Hypothalamus (tissue), 51 donors: ENCODE data around the gene DPAGT1.
"Not testable (repeated sequence)": the region's sequence is repeated elsewhere in the genome, so short reads cannot be mapped to it uniquely, and the experiment has no call there.

ENCODE experiments used
- DNase-seq, 51 donors: peaks; one replicate each; lab custom pipeline; 2025; lab: John Stamatoyannopoulos, UW

Gene DPAGT1

DNA sequence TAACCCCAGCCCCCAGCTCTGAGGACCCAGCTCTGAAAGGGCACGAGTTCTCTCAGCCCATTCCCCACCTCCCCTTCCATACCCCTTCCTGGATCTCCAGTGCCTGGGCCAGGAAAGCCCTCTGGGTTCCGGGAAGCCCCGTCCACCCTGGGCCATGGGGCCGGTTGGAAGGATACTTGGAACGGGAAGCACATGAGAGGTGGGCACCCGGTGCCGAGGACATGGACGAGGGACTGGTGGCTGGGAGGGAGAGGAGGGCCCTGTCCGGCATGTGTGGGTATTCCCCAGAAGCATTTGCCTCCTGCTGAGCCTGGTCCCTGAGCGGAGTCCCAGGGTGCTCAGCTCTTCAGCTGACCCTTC lies 14.6 kb upstream of the DPAGT1 start:
- no peak for DNase-seq

DNA sequence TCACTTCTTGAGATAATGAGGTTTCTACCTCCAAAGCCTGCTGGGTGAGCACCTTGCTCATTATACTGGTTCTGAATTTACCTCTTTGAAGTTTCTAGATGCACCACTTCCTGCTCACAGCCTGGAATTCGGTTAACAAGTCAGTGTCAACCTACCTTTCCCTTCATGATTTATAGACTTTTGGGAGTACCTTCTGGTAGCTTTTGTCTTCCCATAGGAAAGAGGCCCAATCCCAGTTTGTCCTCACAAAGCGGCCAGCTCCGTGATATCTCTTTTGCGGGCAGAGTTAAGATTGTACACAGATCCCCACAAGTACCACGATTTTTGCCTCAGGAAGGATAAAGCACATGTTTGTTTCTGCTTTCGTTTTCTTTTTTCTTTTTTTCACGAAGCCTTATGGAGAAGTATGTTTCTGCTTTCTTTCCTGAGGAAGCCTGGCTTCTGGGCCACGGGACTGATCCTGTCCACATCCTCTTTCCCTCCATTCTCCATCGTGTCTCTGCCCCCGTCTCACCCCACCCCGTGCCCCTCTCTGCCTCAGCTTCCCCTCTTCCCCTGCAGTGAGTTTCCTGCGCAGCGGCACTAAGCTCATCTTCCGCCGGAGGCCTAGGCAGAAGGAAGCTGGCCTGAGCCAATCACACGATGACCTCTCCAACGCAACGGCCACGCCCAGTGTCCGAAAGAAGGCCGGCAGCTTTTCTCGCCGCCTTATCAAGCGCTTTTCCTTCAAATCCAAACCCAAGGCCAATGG lies 14.0 kb upstream of the DPAGT1 start:
- DNase-seq = peak in 18 of 51 donors; percentile 13 to 42 (median 27)

DNA sequence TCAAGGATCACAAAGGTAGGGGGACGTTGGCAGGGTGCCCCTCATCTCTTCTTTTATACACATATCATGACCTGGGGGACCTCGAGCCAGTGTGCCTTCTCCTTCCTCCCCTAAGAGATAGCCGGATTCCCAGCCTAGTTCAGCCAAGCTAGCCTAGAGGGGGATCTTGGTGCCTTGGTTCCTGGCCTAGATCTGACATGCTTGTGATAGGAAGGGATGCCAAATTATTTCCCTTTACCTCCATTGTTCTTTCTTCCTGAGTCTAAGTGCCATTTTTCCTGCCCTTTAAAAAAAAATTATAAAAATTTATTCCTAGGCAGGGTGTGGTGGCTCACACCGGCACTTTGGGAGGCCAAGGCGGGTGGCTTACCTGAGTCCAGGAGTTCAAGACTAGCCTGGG lies 12.7 kb upstream of the DPAGT1 start:
- no peak for DNase-seq

DNA sequence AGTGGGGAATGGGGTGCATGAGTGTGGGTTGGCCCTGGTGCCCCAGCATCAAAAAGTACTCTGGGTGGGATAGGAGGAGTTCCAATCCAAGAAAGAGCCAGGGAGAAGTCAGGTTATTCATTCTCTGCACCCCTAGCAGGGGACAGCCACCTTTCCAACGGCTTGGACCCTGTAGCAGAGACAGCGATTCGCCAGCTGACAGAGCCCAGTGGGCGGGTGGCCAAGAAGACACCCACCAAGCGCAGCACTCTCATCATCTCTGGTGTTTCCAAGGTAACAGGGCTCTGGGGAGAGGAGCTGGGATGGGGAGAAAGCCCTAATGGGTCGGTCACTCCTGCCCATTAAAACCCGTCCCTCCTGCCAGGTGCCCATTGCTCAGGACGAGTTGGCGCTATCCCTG lies 12.1 kb upstream of the DPAGT1 start:
- peak in 1 of 51 donors; percentile 38 for DNase-seq

DNA sequence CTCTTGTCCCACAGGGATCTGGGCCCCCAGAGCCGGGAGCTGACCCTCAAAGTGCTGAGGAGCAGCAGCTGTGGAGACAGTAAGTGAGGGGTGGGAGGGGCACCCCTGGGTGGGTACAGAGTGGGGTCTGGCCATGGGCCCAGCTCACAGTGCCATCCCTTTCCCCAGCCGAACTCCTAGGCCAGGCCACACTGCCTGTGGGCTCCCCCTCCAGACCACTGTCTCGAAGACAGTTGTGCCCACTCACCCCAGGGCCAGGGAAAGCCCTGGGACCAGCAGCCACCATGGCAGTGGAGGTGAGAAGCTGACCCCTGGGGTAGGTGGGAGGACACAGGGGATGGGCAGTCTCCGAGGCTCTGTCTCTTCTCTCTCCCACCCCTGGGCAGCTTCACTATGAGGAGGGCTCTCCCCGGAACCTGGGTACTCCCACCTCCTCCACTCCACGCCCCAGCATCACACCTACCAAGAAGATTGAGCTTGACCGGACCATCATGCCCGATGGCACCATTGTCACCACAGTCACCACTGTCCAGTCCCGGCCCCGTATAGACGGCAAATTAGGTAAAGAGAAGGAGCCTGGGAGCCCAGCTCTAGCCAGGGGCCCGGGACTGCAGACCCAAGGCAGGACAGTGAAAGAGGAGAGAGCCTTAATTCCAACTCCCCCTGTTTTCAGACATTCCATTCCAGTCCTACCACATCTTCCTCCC lies 10.8 kb upstream of the DPAGT1 start:
- no peak for DNase-seq

DNA sequence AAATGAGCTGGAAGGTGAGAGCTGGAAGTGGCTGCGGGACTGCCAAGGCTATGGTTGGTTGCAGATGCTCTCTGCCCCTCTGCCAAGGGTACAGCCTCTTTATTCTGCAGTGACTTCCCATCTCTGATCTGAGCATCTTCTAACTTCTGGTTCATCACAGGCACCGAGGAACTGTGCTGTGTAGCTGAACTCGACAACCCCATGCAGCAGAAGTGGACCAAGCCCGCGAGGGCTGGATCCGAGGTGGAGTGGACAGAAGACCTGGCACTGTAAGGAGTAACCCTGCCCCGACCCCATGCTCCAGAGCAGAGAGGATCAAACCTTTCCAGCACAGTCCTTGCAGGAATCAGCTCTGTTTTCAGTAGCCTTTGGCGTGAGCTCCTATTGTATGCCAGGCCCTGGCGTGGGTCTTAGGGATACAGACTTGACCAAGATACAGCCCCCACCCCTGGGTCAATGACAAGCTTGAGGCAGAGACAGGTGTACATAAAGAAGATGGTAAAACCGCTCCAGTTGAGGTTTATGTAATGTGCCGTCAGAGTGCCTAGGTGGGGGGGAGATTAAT lies 9.8 kb upstream of the DPAGT1 start:
- DNase-seq = no peak

DNA sequence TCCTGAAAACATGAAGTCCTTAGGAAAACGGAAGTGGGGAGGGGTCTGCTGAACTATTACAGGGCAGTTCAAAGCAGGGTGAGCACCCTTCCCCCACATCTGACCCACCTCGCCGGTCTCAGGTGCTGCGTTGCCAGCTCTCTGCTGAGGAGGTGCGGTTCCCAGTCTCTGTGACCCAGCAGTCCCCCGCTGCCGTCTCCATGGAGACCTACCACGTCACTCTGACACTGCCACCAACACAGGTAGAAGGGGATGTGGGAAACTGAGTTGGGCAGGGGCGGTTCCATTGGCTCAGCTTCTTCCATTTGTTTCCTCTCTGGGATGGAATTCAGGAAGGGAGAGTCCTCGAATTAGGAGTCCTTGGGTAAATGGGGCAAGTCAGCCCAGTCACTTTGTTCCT lies 8.8 kb upstream of the DPAGT1 start:
- DNase-seq = peak in 3 of 51 donors; percentile 20 to 52 (median 22)

DNA sequence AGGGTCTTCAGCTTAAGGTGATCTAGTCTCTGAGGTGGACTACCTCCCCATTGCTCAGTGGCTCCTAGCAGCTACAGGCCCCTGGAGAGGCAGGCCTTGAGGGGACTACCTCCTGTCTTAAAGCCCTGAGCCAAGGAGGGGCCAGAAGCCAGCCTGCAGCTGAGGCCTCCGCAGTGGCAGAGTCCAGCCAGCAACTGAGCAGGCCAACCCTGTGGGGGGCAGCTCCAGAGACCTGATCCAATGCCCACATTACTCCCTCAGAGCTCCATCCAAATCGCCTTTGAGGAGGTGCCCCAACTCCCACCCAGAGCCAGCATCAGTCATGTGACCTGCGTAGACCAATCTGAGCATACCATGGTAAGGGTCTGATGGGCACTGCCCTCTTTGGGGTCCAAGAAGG lies 8.2 kb upstream of the DPAGT1 start:
- DNase-seq = no peak

DNA sequence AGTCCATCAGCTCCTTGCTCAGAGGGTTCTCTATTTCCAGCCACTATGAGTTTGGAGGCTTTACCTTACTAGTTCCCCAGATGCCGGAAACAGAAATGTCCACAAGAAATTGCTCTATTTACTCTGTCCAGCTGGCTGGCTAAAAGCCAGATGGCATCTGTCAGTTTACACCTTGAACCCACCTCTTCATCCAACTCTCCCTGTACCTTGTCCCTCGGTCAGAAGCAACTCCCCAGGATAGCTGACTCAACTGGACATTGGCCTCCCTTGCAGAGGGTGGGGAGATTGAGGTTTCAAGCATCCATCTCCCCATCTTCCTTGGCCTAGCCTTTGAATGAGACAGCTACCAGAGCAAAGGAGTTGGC lies 7.2 kb upstream of the DPAGT1 start:
- no peak for DNase-seq

DNA sequence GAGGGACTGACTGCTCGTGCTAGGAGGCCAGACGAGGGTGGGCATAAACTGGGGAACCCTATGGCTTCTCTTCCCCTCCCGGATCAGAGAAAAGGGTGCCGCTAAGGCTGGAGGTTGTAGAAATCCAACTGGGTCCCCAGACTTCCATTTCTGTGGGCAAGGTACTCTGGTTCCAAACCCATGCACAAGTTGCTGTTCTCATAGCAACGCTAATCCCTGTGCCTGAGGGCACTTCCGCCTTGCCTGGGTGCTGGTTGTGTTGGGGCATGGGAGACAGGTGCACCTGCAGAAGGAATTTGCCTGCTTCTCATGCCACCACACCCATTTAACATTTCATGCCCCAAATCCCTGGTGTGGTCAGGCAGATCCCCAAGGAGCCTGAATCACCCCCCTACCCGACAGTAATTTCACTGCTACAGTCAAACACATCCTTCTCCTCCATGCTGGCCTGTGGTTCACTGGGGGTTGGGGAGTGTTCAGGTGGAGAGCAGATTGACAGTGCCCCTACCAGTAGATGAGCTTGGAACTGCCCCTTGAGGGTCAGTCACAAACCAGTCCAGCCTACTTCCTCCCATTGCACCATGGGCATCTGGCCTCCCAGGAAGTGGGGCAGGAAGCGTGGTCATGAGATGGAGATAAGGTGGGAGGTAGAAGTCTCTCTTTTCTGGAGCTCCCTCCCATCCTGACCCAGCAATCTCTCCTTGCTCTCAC lies 6.6 kb upstream of the DPAGT1 start:
- DNase-seq = peak in 17 of 51 donors; percentile 7 to 53 (median 21)

DNA sequence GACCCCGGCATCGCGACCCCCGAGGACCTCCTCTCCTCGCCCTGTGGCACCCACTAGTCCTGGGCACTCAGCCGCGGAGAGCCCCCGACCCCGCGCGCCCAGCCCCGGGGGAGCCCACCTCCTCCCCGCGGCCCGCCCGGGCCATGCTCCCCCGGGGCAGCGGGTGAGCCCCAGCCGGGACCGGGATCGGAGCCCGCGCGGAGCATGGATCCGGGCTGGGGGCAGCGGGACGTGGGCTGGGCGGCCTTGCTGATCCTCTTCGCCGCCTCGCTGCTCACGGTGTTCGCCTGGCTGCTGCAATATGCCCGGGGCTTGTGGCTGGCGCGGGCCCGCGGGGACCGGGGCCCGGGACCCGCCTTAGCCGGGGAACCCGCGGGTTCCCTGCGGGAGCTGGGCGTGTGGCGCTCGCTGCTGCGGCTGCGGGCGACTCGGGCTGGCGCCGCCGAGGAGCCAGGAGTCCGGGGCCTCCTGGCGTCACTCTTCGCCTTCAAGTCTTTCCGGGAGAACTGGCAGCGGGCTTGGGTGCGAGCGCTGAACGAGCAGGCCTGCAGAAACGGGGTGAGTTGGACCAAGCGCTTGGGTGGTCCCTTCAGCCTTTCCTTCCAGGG lies 6.0 kb upstream of the DPAGT1 start:
- DNase-seq = peak in 3 of 51 donors; percentile 24 to 49 (median 47)

DNA sequence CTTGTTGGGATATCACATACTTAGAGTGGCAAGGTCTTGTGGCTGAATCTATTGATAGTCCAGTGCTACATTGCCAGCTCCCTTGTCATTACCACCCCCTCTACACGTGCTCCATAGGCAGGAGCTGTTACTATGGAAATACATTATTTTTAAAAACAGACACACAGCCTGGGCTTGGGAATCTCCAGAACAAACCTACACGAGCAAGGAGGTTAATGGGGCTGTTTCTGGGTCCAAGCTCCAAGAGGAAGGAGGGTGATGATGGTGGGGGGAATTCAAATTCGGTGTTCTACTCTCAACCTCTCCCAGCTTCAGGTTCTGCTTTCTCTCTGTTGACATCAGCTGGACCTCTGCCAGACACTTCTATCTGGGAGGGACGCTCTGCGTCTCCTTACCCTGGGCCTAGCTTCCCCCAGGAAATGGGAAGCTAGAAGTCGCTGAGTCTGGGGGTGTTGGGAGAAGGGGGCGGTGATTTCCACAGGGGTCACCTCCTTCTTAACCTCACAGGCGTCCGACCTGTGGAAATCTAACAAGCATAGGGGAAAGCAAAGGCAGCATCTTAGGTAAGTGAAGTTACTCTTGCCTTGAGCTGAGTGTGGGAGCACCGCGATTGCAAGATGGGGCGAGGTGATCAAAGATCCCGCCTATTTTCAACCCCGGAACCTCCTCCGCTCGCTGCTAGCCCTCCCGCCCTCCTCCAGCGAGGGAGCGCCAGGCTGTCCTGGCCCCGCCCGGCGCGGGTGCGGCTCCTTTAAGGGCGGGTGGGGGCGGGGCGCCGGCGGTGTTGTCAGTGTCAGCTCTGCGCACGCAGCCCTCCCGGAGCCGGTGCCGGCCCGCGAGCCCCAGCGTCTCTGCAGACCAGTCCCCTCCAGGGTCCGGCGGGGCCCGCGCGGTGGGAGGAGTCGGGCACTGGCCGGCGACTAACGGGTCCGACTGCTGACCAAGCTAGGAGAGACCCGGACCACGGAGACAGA lies 5.2 kb upstream of the DPAGT1 start, which contains the start of gene C2CD2L:
Gene C2CD2L, plus strand, starts transcription at position 781 of the 974 bp plus-strand sequence. CDS start 398 bp downstream, outside the sequence.
- DNase-seq = peak; percentile 14 to 93 (median 81)

DNA sequence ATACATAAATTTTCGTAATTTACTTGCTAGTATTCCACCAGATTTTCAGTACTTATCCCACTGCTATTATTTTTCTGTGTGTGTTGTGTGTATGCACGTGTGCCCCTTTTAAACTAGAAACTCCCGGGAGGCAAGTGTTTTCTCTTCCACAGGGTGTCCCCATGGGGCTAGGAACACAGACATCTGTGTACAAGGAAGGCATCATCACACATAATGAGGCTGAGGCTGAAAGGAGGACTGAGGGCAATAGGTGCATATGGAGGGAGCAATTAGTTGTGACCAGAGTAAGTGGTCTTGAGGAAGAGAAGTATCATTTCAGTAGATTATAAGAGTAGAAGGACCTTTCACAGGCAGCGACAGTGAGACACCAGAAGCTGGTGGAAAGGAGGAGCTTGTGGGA lies 2.1 kb upstream of the DPAGT1 start:
- DNase-seq = peak in 1 of 51 donors; percentile 13

DNA sequence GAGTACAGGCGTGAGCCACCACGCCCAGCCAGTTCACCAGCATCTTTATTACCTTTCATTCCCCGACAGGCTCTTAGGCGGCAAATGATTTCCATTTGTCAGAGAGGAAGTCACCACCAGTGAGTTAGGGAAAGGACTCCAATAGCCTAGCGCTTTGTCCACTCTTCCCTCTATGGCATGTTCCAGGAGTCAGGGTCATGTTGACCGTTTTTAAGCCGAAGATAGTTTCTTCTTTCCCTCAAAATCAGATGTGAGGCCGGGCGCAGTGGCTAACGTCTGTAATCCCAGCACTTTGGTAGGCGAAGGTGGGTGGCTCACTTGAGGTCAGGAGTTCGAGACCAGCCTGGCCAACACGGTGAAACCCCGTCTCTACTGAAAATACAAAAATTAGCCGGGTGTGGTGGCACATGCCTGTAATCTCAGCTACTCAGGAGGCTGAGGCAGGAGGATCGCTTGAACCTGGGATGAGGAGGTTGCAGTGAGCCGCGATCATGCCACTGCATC lies 1.6 kb upstream of the DPAGT1 start:
- not testable (repeated sequence) for DNase-seq

DNA sequence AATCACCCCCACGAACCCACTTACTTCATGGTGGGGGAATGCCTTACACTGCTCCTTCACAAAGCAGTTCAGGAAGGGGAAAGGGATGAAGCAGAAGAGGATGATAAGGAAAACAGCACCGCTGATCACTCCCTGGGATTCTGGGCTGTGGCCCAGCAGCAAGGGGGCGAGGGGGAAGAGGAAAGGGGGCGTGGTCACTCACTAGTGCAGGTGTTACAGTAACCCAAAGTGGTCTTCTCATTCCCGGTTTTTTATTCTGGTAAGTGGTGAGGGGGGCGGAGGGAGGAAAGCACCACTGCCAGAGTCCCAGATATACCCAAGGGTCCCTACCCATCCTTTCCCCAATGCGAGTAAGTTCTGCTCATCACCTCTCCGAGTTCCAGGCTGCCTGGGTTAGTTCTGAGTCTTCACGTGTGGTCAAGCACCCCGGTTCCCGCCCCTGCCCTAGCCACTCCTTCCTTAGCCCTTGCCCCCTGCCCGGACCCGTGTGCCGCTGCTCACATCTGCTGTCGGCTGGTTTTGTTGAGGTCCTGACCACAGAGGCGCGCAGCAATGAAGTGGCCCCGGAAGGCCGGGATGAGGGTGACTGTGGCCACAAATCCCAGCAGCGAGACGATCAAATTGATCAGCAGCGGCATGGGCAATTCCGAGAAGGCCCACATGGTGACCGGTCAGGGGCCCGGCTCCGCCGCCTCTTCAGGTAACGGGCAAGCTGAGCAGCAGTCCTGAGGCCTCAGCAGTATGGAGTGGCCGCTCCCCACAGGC lies 477 bp downstream of the DPAGT1 start:
- no peak for DNase-seq

DNA sequence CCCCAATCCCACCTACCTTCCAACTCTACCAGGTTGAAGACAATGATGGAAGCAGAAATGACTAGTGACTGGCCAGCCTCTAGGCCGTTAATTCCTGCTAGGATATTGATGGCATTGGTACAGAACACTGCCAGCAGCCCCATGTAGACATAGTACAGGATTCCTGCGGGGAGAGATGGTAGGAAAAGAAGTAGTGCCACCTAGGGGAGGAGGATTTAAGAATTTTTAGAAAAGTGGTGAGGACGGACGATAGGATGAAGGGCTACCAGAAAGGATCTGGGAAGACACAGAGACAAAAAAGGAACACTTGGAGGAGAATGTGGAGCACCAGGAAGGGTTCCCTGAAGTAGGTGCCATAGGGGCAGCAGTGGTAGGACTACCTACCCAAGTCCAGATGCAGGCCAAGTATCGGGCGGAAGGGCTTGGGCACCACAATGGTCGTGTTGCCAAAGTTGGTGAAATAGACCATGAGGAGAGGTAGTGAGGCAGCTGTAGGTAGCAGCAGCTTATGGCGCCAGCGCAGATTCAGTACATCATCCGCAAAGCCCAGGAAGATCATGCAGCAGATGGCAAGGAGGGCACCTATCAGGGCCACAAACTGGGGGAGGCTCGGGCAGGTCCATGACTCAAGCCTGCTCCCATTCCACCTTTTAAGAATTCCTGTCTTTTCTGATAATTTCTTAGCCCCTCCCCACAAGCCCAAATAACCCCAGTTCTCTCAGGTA lies 1.2 kb downstream of the DPAGT1 start:
- peak in 1 of 51 donors; percentile 28 for DNase-seq

DNA sequence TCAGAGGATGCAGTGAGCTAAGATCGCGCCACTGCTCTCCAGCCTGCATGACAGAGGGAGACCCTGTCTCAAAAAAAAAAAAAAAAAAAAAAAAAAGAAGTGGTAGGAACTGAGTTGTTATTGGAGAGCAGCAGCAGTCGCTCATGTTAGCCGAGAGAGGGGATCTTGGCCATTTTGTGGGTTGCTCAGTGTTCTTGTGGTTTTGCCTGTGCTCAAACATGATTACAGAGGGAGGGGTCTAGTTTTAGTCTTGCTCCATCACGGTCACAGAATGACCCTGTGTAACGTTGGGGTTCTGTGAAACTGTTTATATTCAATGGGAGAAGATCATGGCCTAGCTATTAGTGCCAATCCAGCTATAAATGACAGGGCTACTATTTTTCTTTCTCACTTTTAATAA lies 1.9 kb downstream of the DPAGT1 start:
- no peak for DNase-seq
